Osteocyte (in vitro differentiated cells): Measurements from ENCODE around the gene CLVS2. TPM values are rescaled to one million over a fixed set of nuclear protein-coding genes. Genes with fewer than 3 reads are reported as not detected.

Experiments
- DNase-seq: peaks from one replicate; pipeline ENCODE4 v3.0.0; 2021; ENCODE audit warnings: mixed read lengths; ENCODE audit not compliant: unreplicated experiment; ENCODE audit errors: extremely low spot score
- H3K27ac Mint-ChIP-seq: one replicate; pipeline ENCODE4 v1.8.0; 2021; ENCODE audit warnings: mild to moderate bottlenecking, mixed read lengths; ENCODE audit not compliant: unreplicated experiment
- H3K27me3 Mint-ChIP-seq: one replicate; pipeline ENCODE4 v1.8.0; 2021; ENCODE audit warnings: mixed read lengths; ENCODE audit not compliant: unreplicated experiment
- H3K36me3 Mint-ChIP-seq: one replicate; pipeline ENCODE4 v1.8.0; 2021; ENCODE audit warnings: mixed read lengths; ENCODE audit not compliant: unreplicated experiment
- H3K4me1 Mint-ChIP-seq: one replicate; pipeline ENCODE4 v1.8.0; 2021; ENCODE audit warnings: mixed read lengths; ENCODE audit not compliant: unreplicated experiment
- H3K4me3 Mint-ChIP-seq: one replicate; pipeline ENCODE4 v1.8.0; 2021; ENCODE audit warnings: mild to moderate bottlenecking, moderate library complexity, mixed read lengths; ENCODE audit not compliant: unreplicated experiment
- H3K9me3 Mint-ChIP-seq: one replicate; pipeline ENCODE4 v1.8.0; 2021; ENCODE audit warnings: mixed read lengths; ENCODE audit not compliant: unreplicated experiment
- CTCF ChIP-seq: fragments of 200-600 bp; sonication (generic); IDR thresholded peaks from 2 replicates; pipeline ENCODE4 v1.5.0; 2021; ENCODE audit warnings: antibody characterized with exemption, mild to moderate bottlenecking, moderate library complexity
- total RNA-seq: library from RNA; stranded (reverse); gene quantifications from 2 replicates; pipeline ENCODE4 v1.2.1, GENCODE V29; 2021

CLVS2 gene
- total RNA-seq, 1 donor from 2014 or later, result not detected

DNA sequence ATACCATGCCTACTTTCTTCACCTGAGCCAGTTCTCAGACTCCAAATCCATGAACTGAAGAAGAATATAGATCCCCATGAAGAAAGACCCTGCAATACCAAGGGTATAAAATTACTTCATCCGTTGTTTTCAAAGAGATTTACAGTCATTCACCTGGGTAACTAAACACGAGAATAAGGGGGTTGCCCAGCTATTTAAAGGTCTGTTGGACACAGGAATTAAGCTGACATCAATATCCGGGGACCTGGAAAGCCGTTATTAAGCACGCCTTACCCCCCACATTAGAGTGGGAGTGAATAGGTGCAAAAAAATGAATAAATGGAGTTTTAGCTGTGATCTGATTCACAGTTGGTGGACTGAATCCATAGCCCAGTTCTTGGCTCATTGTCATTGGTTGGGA, 28.9 kb downstream of the CLVS2 start:
- no peak for DNase-seq
- no peaks in the 10 kb centered on the region for H3K27me3 Mint-ChIP-seq
- no peaks in the 10 kb centered on the region for H3K36me3 Mint-ChIP-seq
- H3K4me1 Mint-ChIP-seq, result no peaks in the 10 kb centered on the region
- no peaks in the 10 kb centered on the region for H3K9me3 Mint-ChIP-seq
- H3K4me3 Mint-ChIP-seq, result no peak overlapping the region
- TF ChIP-seq CTCF, result no peak
- no peak overlapping the region for H3K27ac Mint-ChIP-seq

DNA sequence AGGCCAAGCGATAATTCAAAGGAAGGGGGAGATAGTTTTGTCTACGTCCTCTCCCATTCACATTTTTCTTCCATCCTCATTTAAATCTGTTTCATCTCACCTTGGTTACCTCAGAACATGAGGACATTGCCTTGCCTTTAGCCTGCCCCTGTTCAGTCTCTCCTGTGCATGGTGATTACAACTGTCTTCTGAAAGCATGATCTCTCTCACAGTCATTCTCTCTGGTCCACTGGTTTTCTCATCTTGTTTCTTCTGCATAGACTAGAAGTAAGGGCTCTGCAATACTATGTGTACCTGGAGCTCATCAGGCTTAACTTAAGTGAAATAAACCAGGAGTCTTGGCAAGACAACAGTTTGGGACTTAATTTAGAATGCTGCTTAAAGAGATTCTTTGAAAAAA, 31.4 kb downstream of the CLVS2 start:
- Mint-ChIP-seq H3K27me3 (no peaks in the 10 kb centered on the region), H3K4me1 (no peaks in the 10 kb centered on the region), H3K9me3 (no peaks in the 10 kb centered on the region), H3K36me3 (no peaks in the 10 kb centered on the region), H3K4me3 (no peak overlapping the region), H3K27ac (no peak overlapping the region)
- no peak for DNase-seq
- TF ChIP-seq CTCF, result no peak

GRCh38 chr6:123028263-123028662, 32.2 kb downstream of the CLVS2 start:
- Mint-ChIP-seq H3K27me3 (no peaks in the 10 kb centered on the region), H3K4me3 (no peak overlapping the region), H3K9me3 (no peaks in the 10 kb centered on the region), H3K4me1 (no peaks in the 10 kb centered on the region), H3K36me3 (no peaks in the 10 kb centered on the region), H3K27ac (no peak overlapping the region)
- no peak for DNase-seq
- TF ChIP-seq CTCF, result no peak

GRCh38 chr6:123030282-123030681, 34.2 kb downstream of the CLVS2 start:
- H3K27me3 Mint-ChIP-seq, result peaks cover 2% of the 10 kb centered on the region
- no peaks in the 10 kb centered on the region for H3K4me1 Mint-ChIP-seq
- no peaks in the 10 kb centered on the region for H3K9me3 Mint-ChIP-seq
- H3K4me3 Mint-ChIP-seq, result no peak overlapping the region
- no peaks in the 10 kb centered on the region for H3K36me3 Mint-ChIP-seq
- no peak for DNase-seq
- TF ChIP-seq CTCF, result no peak
- no peak overlapping the region for H3K27ac Mint-ChIP-seq

- TF ChIP-seq CTCF, result no peak
- Mint-ChIP-seq H3K4me1 (no peaks in the 10 kb centered on the region), H3K4me3 (no peak overlapping the region), H3K9me3 (no peaks in the 10 kb centered on the region), H3K27me3 (peaks cover 7% of the 10 kb centered on the region), H3K27ac (no peak overlapping the region), H3K36me3 (no peaks in the 10 kb centered on the region)
- DNase-seq, result no peak
Measured at GRCh38 chr6:123036648-123037047, 40.6 kb downstream of the CLVS2 start.
